Glutamatergic neuron (in vitro differentiated cells): Measurements from ENCODE around the gene ENHO. TPM values are rescaled to one million over a fixed set of nuclear protein-coding genes. Genes with fewer than 3 reads are reported as not detected.
A peak's percentile ranks its signal among the peaks of the same experiment; 100 is the strongest.

ENCODE experiments used
- DNase-seq: peaks from one replicate; pipeline ENCODE4 v3.0.0; 2022
- H3K27ac Mint-ChIP-seq: one replicate; pipeline ENCODE4 v1.8.0; 2020; ENCODE audit warnings: mild to moderate bottlenecking, mixed read lengths, inconsistent platforms; ENCODE audit not compliant: unreplicated experiment
- H3K27me3 Mint-ChIP-seq: one replicate; pipeline ENCODE4 v1.8.0; 2020; ENCODE audit warnings: mild to moderate bottlenecking, moderate library complexity, mixed read lengths, inconsistent platforms; ENCODE audit not compliant: unreplicated experiment
- H3K36me3 Mint-ChIP-seq: one replicate; pipeline ENCODE4 v1.8.0; 2020; ENCODE audit warnings: mild to moderate bottlenecking, mixed read lengths, inconsistent platforms; ENCODE audit not compliant: unreplicated experiment
- H3K4me1 Mint-ChIP-seq: one replicate; pipeline ENCODE4 v1.8.0; 2020; ENCODE audit warnings: mild to moderate bottlenecking, low read depth, mixed read lengths, inconsistent platforms; ENCODE audit not compliant: unreplicated experiment
- H3K4me3 Mint-ChIP-seq: one replicate; pipeline ENCODE4 v1.8.0; 2020; ENCODE audit warnings: mild to moderate bottlenecking, mixed read lengths, inconsistent platforms; ENCODE audit not compliant: unreplicated experiment
- H3K9me3 Mint-ChIP-seq: one replicate; pipeline ENCODE4 v1.8.0; 2020; ENCODE audit warnings: mild to moderate bottlenecking, moderate library complexity, mixed read lengths, inconsistent platforms; ENCODE audit not compliant: unreplicated experiment
- CTCF ChIP-seq: fragments of 200-600 bp; sonication (generic); IDR thresholded peaks from one replicate; pipeline ENCODE4 v1.5.0; 2021; ENCODE audit not compliant: partially characterized antibody, unreplicated experiment
- total RNA-seq: library from RNA; stranded (reverse); fragmentation: NEBNext Ultra II Directional; extraction: Animal tissue kit (Norgen Biotek cat#: 25700); gene quantifications from one replicate; pipeline ENCODE4 v1.2.1, GENCODE V29; 2021; ENCODE audit not compliant: unreplicated experiment

Gene ENHO
- total RNA-seq, 1 donor from 2014 or later: 11.5 TPM

- Mint-ChIP-seq H3K27ac (no peak overlapping the region), H3K36me3 (peaks cover 5% of the 10 kb centered on the region), H3K4me1 (peaks cover 34% of the 10 kb centered on the region), H3K9me3 (peaks cover 18% of the 10 kb centered on the region), H3K27me3 (peaks cover 10% of the 10 kb centered on the region), H3K4me3 (no peak overlapping the region)
- no peak for TF ChIP-seq CTCF
- DNase-seq: no peak
Observed at GRCh38 chr9:34501372-34501771, 21.4 kb downstream of the ENHO start.

- Mint-ChIP-seq H3K9me3 (peaks cover 18% of the 10 kb centered on the region), H3K27me3 (peaks cover 10% of the 10 kb centered on the region), H3K27ac (no peak overlapping the region), H3K4me3 (no peak overlapping the region), H3K36me3 (peaks cover 5% of the 10 kb centered on the region), H3K4me1 (peaks cover 37% of the 10 kb centered on the region)
- DNase-seq: peak; percentile 85
- TF ChIP-seq CTCF: peak; percentile 96
Observed at GRCh38 chr9:34500623-34501267, 22.0 kb downstream of the ENHO start.

GRCh38 chr9:34499076-34499475, 23.7 kb downstream of the ENHO start:
- H3K36me3 Mint-ChIP-seq: peaks cover under 1% of the 10 kb centered on the region
- no peak for TF ChIP-seq CTCF
- peak overlapping the region; percentile 90 for H3K27ac Mint-ChIP-seq
- no peak for DNase-seq
- peaks cover 14% of the 10 kb centered on the region for H3K9me3 Mint-ChIP-seq
- H3K27me3 Mint-ChIP-seq: peaks cover 10% of the 10 kb centered on the region
- H3K4me1 Mint-ChIP-seq: peaks cover 39% of the 10 kb centered on the region
- H3K4me3 Mint-ChIP-seq: peak overlapping the region; percentile 64

GRCh38 chr9:34498553-34498952, 24.2 kb downstream of the ENHO start:
- Mint-ChIP-seq H3K4me3 (peak overlapping the region; percentile 64), H3K27ac (peak overlapping the region; percentile 90), H3K9me3 (peaks cover 16% of the 10 kb centered on the region), H3K4me1 (peaks cover 39% of the 10 kb centered on the region), H3K27me3 (peaks cover 12% of the 10 kb centered on the region), H3K36me3 (no peaks in the 10 kb centered on the region)
- DNase-seq: peak; percentile 62
- TF ChIP-seq CTCF: no peak

GRCh38 chr9:34496149-34496712, 26.6 kb downstream of the ENHO start:
- no peaks in the 10 kb centered on the region for H3K36me3 Mint-ChIP-seq
- H3K9me3 Mint-ChIP-seq: peaks cover 16% of the 10 kb centered on the region
- peaks cover 45% of the 10 kb centered on the region for H3K4me1 Mint-ChIP-seq
- no peak overlapping the region for H3K4me3 Mint-ChIP-seq
- no peak overlapping the region for H3K27ac Mint-ChIP-seq
- TF ChIP-seq CTCF: no peak
- H3K27me3 Mint-ChIP-seq: peaks cover 13% of the 10 kb centered on the region
- no peak for DNase-seq
